ENCODE data around the gene DEFB125.
"Not testable (repeated sequence)": the region's sequence is repeated elsewhere in the genome, so short reads cannot be mapped to it uniquely, and the experiment has no call there.

DEFB125 gene

GRCh38 chr20:101975-102374, 14.5 kb downstream of the DEFB125 start:
- H3K4me3 ChIP-seq (ENCODE audit: low read depth, low read length): no peak overlapping the region
- DNase-seq (ENCODE audit: low read depth): no peak
- no peak for TF ChIP-seq CTCF (IDR thresholded peaks at IDR 0.05; ENCODE audit: control insufficient read depth, extremely low read depth, insufficient read depth)

GRCh38 chr20:103456-103855, 16.0 kb downstream of the DEFB125 start:
- no peak for DNase-seq (ENCODE audit: low read depth)
- no peak overlapping the region for H3K4me3 ChIP-seq (ENCODE audit: low read depth, low read length)
- no peak for TF ChIP-seq CTCF (IDR thresholded peaks at IDR 0.05; ENCODE audit: control insufficient read depth, extremely low read depth, insufficient read depth)

- DNase-seq (ENCODE audit: low read depth): no peak
These were observed 24.9 kb downstream of the DEFB125 start for GRCh38 chr20:112396-112795.

GRCh38 chr20:117518-117917, 30.0 kb downstream of the DEFB125 start:
- H3K4me3 ChIP-seq (ENCODE audit: low read depth, low read length): no peak overlapping the region
- TF ChIP-seq CTCF (IDR thresholded peaks at IDR 0.05; ENCODE audit: control insufficient read depth, extremely low read depth, insufficient read depth): no peak
- DNase-seq (ENCODE audit: low read depth): no peak

More at GRCh38 chr20:112396-112795, 24.9 kb downstream of the DEFB125 start:
- no peak for TF ChIP-seq CTCF (IDR thresholded peaks at IDR 0.05; ENCODE audit: control insufficient read depth, extremely low read depth, insufficient read depth)
- no peak overlapping the region for H3K4me3 ChIP-seq (ENCODE audit: low read depth, low read length)

GRCh38 chr20:129786-130323, 42.4 kb downstream of the DEFB125 start:
- DNase-seq (ENCODE audit: low read depth): not testable (repeated sequence)
- peak overlapping the region; percentile 42 for H3K4me3 ChIP-seq (ENCODE audit: low read depth, low read length)

- no peak overlapping the region for H3K4me3 ChIP-seq (ENCODE audit: low read depth, low read length)
- no peak for DNase-seq (ENCODE audit: low read depth)
- peak; percentile 43 for TF ChIP-seq CTCF (IDR thresholded peaks at IDR 0.05; ENCODE audit: control insufficient read depth, extremely low read depth, insufficient read depth)
These were observed 50.4 kb downstream of the DEFB125 start for GRCh38 chr20:137668-138490.

- H3K4me3 ChIP-seq (ENCODE audit: low read depth, low read length): no peak within 1 kb of the TSS
- no peak for TF ChIP-seq CTCF (IDR thresholded peaks at IDR 0.05; ENCODE audit: control insufficient read depth, extremely low read depth, insufficient read depth)
These were observed 54.8 kb downstream of the DEFB125 start, which contains the start of gene DEFB126 for GRCh38 chr20:142290-142689. Gene DEFB126, plus strand, starts transcription at chr20:142590. Its CDS starts 39 bp downstream, at chr20:142629.

More at GRCh38 chr20:142290-142689, 54.8 kb downstream of the DEFB125 start, which contains the start of gene DEFB126:
- no peak for DNase-seq (ENCODE audit: low read depth)

All from LNCaP clone FGC (cell line).